ENCODE data around the gene RAB38.

RAB38 gene

DNA sequence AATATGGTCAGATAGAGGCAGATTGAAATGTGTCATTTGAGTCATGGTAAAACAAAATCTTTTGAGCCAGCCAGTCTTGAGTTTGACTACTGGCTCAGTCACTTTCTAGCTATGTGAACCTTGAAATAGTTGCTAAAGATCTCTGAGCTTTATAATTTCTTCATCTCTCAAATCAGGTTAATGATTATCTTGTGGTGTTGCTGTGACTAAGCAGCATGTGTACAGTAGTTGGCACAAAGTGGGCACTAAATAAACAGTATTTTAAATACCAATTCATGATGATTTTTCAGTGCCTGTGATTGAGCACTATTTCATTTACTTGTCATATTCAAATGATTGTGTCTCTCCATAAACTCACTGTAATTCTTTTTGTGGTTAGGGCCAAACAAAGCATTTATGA lies 70.8 kb downstream of the RAB38 start:
- no peak for DNase-seq (ENCODE audit: low read depth, low spot score)

DNA sequence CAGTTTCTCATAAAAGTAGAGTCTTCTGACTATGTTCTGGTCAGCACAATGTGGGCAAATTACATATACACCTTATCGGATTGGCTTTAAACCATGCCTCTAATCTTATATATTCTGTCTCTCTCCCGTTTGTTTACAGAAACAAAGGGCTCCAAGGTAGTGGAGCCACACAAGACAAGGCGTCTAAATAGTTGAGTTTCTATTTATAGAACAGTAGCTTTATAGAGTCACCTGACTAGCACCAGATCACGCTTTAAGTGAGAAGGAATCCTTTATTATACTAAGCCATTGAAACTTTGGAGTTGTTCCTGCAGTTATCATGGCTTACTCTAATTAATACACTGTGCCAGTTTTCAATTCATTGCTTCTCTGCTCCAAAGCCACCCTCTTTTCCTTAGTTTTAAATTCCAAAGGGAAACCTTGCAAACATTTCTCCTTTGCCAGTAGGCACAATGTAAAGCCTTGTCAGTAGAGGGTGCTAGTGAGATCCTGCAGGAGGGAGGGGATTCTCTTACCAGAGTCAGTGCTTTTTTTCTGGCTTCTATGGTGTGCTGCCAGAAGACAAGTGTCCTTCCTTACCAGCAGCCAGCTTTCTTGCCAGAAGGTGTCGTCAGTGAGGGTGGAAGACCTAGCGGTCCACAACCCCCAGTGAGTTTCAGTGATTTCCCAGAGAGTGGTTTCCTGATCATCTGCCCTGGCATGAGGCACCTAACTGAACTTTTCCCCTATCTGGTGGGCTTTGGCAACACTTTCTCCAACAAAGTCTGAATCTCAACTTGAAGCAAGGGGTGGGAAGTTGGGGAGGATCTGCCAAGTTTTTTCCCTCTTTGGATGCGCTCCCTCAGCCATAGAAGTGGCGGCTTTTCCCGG lies 71.7 kb downstream of the RAB38 start:
- peak; percentile 87 for DNase-seq (ENCODE audit: low read depth, low spot score)

GRCh38 chr11:88102598-88102934 lies 72.7 kb downstream of the RAB38 start:
- DNase-seq (ENCODE audit: low read depth, low spot score): no peak

- DNase-seq (ENCODE audit: low read depth, low spot score): no peak
Measured at GRCh38 chr11:88101881-88102597, 73.2 kb downstream of the RAB38 start.

DNA sequence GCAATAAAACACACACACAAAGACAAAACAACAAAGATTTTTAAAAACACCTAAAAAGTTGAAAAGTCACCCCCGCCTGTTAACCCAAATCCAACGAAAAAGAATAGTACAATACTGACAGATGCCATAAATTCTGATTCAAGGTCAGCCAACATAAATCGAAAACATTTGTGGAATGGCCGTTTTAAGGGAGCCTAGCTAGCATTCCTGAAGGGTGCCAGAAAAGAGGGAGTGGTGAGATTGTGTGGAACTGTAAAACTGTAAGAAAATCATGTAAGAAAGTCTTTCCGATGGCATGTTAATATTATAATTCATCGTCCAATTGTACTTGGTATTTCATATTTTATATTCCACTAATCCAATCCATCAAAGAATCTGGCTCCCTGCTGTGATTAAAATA lies 75.1 kb downstream of the RAB38 start:
- no peak for DNase-seq (ENCODE audit: low read depth, low spot score)

DNA sequence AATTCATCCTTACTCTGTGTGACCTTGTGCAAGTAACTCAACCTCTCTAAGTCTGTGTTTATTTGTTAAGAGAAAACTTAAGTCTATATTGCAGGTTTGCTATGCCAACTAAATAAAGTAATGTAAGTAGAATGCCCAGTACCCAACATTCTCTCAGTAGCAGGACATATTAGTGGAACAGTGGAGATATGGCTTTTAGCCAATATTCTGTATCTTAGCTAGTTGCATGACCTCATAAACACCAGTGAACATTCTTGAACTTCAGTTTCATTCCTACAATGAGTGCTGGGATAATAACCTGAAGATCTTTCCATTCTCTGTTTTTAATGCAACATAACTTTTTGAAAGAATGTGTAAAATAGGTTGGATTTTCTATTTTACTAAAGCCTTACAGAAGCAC lies 77.0 kb downstream of the RAB38 start:
- no peak for DNase-seq (ENCODE audit: low read depth, low spot score)

GRCh38 chr11:88089134-88089533 lies 86.1 kb downstream of the RAB38 start:
- DNase-seq (ENCODE audit: low read depth, low spot score): no peak

- no peak for DNase-seq (ENCODE audit: low read depth, low spot score)
Measured at GRCh38 chr11:88087337-88087736, 87.9 kb downstream of the RAB38 start.

DNA sequence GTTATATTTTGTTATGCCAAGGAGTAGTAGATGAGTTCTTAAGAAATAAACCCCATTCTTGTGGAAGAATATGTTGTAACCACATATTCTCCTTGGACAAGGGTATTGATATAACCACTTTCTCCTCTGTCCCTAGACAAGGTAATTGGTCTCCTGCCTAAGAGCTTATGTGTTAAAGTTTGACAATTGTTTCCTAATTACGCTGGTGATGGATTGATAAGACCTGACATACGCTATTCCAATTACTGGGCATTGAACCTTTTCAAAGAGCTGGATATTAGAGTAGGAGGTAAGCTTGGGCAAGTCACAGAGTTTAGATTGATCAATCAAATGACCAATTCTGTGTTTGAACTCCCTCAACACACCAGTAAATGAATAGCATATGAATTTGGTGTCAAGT lies 88.9 kb downstream of the RAB38 start:
- no peak for DNase-seq (ENCODE audit: low read depth, low spot score)

- DNase-seq (ENCODE audit: low read depth, low spot score): no peak
Measured at GRCh38 chr11:88070437-88070836, 104.8 kb downstream of the RAB38 start.

- no peak for DNase-seq (ENCODE audit: low read depth, low spot score)
Measured at GRCh38 chr11:88068848-88069554, 106.2 kb downstream of the RAB38 start.

DNA sequence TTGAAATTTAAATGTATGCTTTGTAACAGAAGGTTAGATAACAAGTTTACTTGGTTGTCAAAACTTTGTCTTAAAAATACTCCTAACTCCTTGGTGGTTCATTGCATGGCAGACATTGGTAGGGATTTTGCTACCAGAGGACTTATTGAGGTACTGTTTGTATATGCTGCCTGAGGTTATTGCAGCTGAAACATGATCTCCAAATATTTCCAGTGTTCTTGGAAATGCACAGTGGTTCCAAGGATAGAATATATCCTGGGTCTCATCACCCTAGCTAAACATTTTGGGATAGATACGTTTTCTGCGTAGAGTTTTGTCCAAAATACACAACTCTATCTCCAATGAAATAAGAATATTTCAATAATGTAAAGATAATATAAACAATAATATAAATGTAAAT lies 109.2 kb downstream of the RAB38 start:
- no peak for DNase-seq (ENCODE audit: low read depth, low spot score)

GRCh38 chr11:88064097-88064705 lies 111.0 kb downstream of the RAB38 start:
- no peak for DNase-seq (ENCODE audit: low read depth, low spot score)
